ENCODE data around the gene PNPLA5.
A peak's percentile ranks its signal among the peaks of the same experiment; 100 is the strongest.

PNPLA5 gene

GRCh38 chr22:43839781-43840180 lies 52.0 kb downstream of the PNPLA5 start:
- Mint-ChIP-seq H3K27ac (no peak overlapping the region), H3K4me1 (peaks cover 8% of the 10 kb centered on the region), H3K9me3 (no peaks in the 10 kb centered on the region), H3K27me3 (ENCODE audit: low read depth, poor library complexity) (no peaks in the 10 kb centered on the region), H3K36me3 (ENCODE audit: low read depth) (peaks cover 6% of the 10 kb centered on the region), H3K4me3 (no peak overlapping the region)
- TF ChIP-seq CTCF (IDR thresholded peaks at IDR 0.05): no peak
- DNase-seq: no peak

- no peak for DNase-seq
- peaks cover 6% of the 10 kb centered on the region for H3K36me3 Mint-ChIP-seq (ENCODE audit: low read depth)
- peaks cover 8% of the 10 kb centered on the region for H3K4me1 Mint-ChIP-seq
- no peak overlapping the region for H3K27ac Mint-ChIP-seq
- no peak for TF ChIP-seq CTCF (IDR thresholded peaks at IDR 0.05)
- H3K4me3 Mint-ChIP-seq: no peak overlapping the region
- H3K27me3 Mint-ChIP-seq (ENCODE audit: low read depth, poor library complexity): no peaks in the 10 kb centered on the region
- H3K9me3 Mint-ChIP-seq: no peaks in the 10 kb centered on the region
Measured at GRCh38 chr22:43838571-43839307, 53.1 kb downstream of the PNPLA5 start.

- no peak for TF ChIP-seq CTCF (IDR thresholded peaks at IDR 0.05)
- no peaks in the 10 kb centered on the region for H3K27me3 Mint-ChIP-seq (ENCODE audit: low read depth, poor library complexity)
- peaks cover 10% of the 10 kb centered on the region for H3K4me1 Mint-ChIP-seq
- DNase-seq: no peak
- no peak overlapping the region for H3K27ac Mint-ChIP-seq
- H3K4me3 Mint-ChIP-seq: no peak overlapping the region
- peaks cover 6% of the 10 kb centered on the region for H3K36me3 Mint-ChIP-seq (ENCODE audit: low read depth)
- no peaks in the 10 kb centered on the region for H3K9me3 Mint-ChIP-seq
Measured at GRCh38 chr22:43838161-43838560, 53.7 kb downstream of the PNPLA5 start.

GRCh38 chr22:43837666-43838065 lies 54.1 kb downstream of the PNPLA5 start:
- Mint-ChIP-seq H3K4me3 (no peak overlapping the region), H3K4me1 (peaks cover 15% of the 10 kb centered on the region), H3K36me3 (ENCODE audit: low read depth) (peaks cover 6% of the 10 kb centered on the region), H3K27ac (peak overlapping the region; percentile 69), H3K9me3 (no peaks in the 10 kb centered on the region), H3K27me3 (ENCODE audit: low read depth, poor library complexity) (no peaks in the 10 kb centered on the region)
- no peak for DNase-seq
- no peak for TF ChIP-seq CTCF (IDR thresholded peaks at IDR 0.05)

GRCh38 chr22:43835736-43836135 lies 56.1 kb downstream of the PNPLA5 start:
- Mint-ChIP-seq H3K9me3 (no peaks in the 10 kb centered on the region), H3K36me3 (ENCODE audit: low read depth) (peaks cover 6% of the 10 kb centered on the region), H3K4me3 (no peak overlapping the region), H3K4me1 (peaks cover 15% of the 10 kb centered on the region), H3K27ac (peak overlapping the region; percentile 98), H3K27me3 (ENCODE audit: low read depth, poor library complexity) (no peaks in the 10 kb centered on the region)
- no peak for TF ChIP-seq CTCF (IDR thresholded peaks at IDR 0.05)
- DNase-seq: no peak

- DNase-seq: no peak
- peaks cover 6% of the 10 kb centered on the region for H3K36me3 Mint-ChIP-seq (ENCODE audit: low read depth)
- H3K27ac Mint-ChIP-seq: peak overlapping the region; percentile 98
- H3K4me1 Mint-ChIP-seq: peaks cover 18% of the 10 kb centered on the region
- no peaks in the 10 kb centered on the region for H3K27me3 Mint-ChIP-seq (ENCODE audit: low read depth, poor library complexity)
- no peaks in the 10 kb centered on the region for H3K9me3 Mint-ChIP-seq
- no peak for TF ChIP-seq CTCF (IDR thresholded peaks at IDR 0.05)
- no peak overlapping the region for H3K4me3 Mint-ChIP-seq
Measured at GRCh38 chr22:43835166-43835565, 56.6 kb downstream of the PNPLA5 start.

Measured in nephron progenitor cell (in vitro differentiated cells).